ENCODE results near the gene MAPKAPK2.

Gene MAPKAPK2

DNA sequence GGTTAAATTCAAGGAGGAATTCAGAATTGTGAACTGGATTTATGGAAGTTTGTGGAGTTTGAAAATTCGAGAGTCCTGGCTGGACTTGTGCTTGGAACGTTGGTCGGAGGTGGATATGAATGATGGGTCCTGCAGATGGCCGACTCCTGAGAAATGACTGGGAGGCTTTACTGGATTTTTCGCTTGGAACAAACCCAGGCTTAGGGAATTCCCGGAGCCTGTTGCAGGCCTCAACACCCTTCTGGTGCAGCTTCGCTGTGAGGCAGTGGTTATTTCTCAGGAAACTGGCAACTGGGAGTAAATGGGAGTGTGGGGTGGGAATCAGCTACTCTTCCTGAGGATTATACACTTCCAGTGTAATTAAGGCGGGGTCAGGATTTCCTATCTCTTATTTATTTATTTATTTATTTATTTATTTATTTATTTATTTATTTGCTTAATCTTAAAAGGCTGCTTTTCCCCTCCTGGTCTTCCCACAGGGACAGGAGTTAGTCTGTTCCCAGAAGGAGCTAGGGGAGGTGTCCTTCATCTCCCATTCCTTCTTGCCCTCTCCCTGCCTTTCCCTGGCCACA, 21.1 kb downstream of the MAPKAPK2 start:
- Histone ChIP-seq H3K9me3 (ENCODE audit: control insufficient read depth, insufficient read depth, low read depth, low read length) (no peaks in the 10 kb centered on the region), H3K27me3 (ENCODE audit: control insufficient read depth, insufficient read depth, low read length) (no peaks in the 10 kb centered on the region), H3K36me3 (ENCODE audit: control insufficient read depth, insufficient read depth, low read length) (no peaks in the 10 kb centered on the region), H3K9ac (ENCODE audit: low read length) (no peak overlapping the region), H3K4me3 (ENCODE audit: low read depth, low read length) (no peak overlapping the region), H3K4me1 (ENCODE audit: control insufficient read depth, insufficient read depth, low read length) (peaks cover 75% of the 10 kb centered on the region), H3K27ac (ENCODE audit: low read depth, low read length) (no peak overlapping the region)

DNA sequence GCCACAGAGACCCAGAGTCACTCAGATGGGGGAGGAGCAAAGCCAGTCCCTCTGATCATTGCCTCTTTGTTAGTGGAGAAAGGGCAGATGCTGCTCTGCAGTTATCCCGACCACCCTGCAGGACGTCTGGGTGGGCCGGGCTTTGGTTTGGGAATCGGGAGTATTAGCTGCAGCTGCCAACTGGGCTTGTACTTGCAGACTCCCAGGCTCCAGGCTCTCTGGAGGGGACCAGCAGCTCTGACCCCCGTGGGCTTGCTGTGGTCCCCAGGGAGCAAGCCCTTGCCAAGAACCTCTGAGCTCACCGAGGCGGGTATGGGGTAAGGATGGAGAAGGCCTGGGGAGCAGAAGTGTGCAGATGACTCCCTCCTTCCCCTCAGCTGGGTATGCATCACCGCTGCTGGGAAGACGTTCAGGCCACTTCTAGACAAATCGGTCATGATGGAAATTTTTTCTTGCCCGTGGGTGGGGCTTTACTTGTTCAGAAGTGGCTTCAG, 21.6 kb downstream of the MAPKAPK2 start:
- Histone ChIP-seq H3K36me3 (ENCODE audit: control insufficient read depth, insufficient read depth, low read length) (no peaks in the 10 kb centered on the region), H3K27ac (ENCODE audit: low read depth, low read length) (no peak overlapping the region), H3K4me1 (ENCODE audit: control insufficient read depth, insufficient read depth, low read length) (peaks cover 75% of the 10 kb centered on the region), H3K9me3 (ENCODE audit: control insufficient read depth, insufficient read depth, low read depth, low read length) (no peaks in the 10 kb centered on the region), H3K4me3 (ENCODE audit: low read depth, low read length) (no peak overlapping the region), H3K9ac (ENCODE audit: low read length) (no peak overlapping the region), H3K27me3 (ENCODE audit: control insufficient read depth, insufficient read depth, low read length) (no peaks in the 10 kb centered on the region)

DNA sequence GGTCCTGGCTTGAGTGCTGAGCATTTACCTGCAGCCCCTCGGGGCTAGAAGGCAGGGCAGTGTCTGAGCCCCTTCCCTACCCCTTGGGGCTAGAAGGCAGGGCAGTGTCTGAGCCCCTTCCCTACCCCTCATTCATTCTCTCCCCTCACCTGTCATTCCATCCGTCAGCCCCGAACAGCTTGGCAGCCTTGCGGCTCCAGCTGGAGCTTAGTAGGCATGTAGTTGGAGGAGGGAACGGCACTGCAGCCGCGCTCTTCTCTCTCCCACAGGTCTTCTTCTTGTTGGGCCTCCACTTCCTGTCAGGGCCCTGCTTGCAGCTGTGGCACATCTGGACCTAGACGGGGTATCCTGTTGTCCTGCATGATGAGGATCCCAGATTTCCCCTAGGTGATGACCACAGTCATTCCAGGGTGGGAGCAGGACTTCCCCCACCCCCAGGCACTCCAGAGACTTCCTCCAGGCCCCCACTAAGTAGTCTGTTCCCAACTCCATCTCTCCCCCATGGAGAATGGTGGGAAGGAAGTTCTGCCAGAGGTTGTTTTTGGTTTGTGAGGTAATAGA, 22.2 kb downstream of the MAPKAPK2 start:
- Histone ChIP-seq H3K9me3 (ENCODE audit: control insufficient read depth, insufficient read depth, low read depth, low read length) (no peaks in the 10 kb centered on the region), H3K4me3 (ENCODE audit: low read depth, low read length) (no peak overlapping the region), H3K27me3 (ENCODE audit: control insufficient read depth, insufficient read depth, low read length) (no peaks in the 10 kb centered on the region), H3K4me1 (ENCODE audit: control insufficient read depth, insufficient read depth, low read length) (peaks cover 73% of the 10 kb centered on the region), H3K9ac (ENCODE audit: low read length) (no peak overlapping the region), H3K27ac (ENCODE audit: low read depth, low read length) (no peak overlapping the region), H3K36me3 (ENCODE audit: control insufficient read depth, insufficient read depth, low read length) (no peaks in the 10 kb centered on the region)

DNA sequence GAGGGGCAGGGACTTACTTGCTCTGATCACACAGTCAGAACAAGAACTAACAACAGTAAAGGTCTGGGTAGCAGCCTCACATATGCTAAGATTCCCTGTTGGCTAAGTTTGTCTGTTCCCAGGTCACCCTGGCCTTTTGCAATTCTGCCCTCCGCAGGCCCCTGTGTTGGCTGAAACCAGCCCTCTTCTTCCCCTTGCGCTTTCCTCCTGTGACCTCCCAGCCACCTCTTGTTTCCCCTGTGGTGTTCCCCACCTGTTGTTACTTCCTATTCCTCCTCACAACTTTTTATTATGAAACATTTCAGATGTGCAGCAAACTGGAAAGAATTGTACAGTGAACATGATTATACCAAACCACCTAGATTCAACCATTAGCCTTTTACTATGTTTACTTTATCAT, 23.4 kb downstream of the MAPKAPK2 start:
- Histone ChIP-seq H3K27ac (ENCODE audit: low read depth, low read length) (no peak overlapping the region), H3K36me3 (ENCODE audit: control insufficient read depth, insufficient read depth, low read length) (no peaks in the 10 kb centered on the region), H3K4me3 (ENCODE audit: low read depth, low read length) (no peak overlapping the region), H3K4me1 (ENCODE audit: control insufficient read depth, insufficient read depth, low read length) (peaks cover 63% of the 10 kb centered on the region), H3K27me3 (ENCODE audit: control insufficient read depth, insufficient read depth, low read length) (no peaks in the 10 kb centered on the region), H3K9ac (ENCODE audit: low read length) (no peak overlapping the region), H3K9me3 (ENCODE audit: control insufficient read depth, insufficient read depth, low read depth, low read length) (no peaks in the 10 kb centered on the region)

DNA sequence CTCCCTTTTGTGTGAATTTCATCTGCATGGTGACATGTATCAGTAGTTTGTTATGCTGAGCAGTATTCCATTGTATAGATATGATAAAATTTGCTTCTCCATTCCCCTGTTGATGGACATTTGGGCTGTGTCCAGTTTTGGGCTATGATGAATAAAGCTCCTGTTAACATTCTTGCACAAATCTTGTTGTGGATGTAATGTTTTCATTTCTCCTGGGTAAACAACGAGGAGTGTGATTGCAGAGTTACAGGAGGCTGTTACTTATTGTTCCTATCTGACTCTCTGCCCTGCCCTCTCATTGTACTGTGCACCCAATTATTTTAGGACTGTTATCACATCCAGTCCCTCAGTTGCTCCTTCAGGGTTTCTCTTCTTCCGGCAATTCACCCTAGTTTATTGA, 24.2 kb downstream of the MAPKAPK2 start:
- H3K4me3 ChIP-seq (ENCODE audit: low read depth, low read length) = no peak overlapping the region
- no peaks in the 10 kb centered on the region for H3K36me3 ChIP-seq (ENCODE audit: control insufficient read depth, insufficient read depth, low read length)
- no peaks in the 10 kb centered on the region for H3K27me3 ChIP-seq (ENCODE audit: control insufficient read depth, insufficient read depth, low read length)
- H3K9me3 ChIP-seq (ENCODE audit: control insufficient read depth, insufficient read depth, low read depth, low read length) = no peaks in the 10 kb centered on the region
- H3K27ac ChIP-seq (ENCODE audit: low read depth, low read length) = no peak overlapping the region
- peaks cover 66% of the 10 kb centered on the region for H3K4me1 ChIP-seq (ENCODE audit: control insufficient read depth, insufficient read depth, low read length)
- no peak overlapping the region for H3K9ac ChIP-seq (ENCODE audit: low read length)

DNA sequence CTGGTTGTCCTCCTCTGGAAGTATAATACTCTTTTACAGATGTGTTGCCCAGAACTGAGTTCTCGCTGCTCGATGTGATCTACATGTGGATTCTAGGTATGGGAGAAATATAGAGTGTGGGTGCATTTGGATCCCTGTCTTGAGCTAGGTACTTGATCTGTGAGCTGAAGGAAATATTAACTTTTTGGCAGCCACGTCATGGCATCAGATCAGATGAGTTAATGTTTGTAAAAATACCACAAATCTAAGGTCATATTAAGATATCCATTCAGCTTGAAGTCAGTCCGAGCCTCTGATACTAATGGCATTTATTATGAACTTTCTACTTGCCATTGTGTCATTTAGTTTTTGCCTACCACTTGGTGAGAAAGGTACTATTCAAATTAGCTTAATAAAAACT, 24.6 kb downstream of the MAPKAPK2 start:
- Histone ChIP-seq H3K4me3 (ENCODE audit: low read depth, low read length) (no peak overlapping the region), H3K4me1 (ENCODE audit: control insufficient read depth, insufficient read depth, low read length) (peaks cover 70% of the 10 kb centered on the region), H3K9me3 (ENCODE audit: control insufficient read depth, insufficient read depth, low read depth, low read length) (no peaks in the 10 kb centered on the region), H3K9ac (ENCODE audit: low read length) (no peak overlapping the region), H3K27ac (ENCODE audit: low read depth, low read length) (no peak overlapping the region), H3K36me3 (ENCODE audit: control insufficient read depth, insufficient read depth, low read length) (no peaks in the 10 kb centered on the region), H3K27me3 (ENCODE audit: control insufficient read depth, insufficient read depth, low read length) (no peaks in the 10 kb centered on the region)

DNA sequence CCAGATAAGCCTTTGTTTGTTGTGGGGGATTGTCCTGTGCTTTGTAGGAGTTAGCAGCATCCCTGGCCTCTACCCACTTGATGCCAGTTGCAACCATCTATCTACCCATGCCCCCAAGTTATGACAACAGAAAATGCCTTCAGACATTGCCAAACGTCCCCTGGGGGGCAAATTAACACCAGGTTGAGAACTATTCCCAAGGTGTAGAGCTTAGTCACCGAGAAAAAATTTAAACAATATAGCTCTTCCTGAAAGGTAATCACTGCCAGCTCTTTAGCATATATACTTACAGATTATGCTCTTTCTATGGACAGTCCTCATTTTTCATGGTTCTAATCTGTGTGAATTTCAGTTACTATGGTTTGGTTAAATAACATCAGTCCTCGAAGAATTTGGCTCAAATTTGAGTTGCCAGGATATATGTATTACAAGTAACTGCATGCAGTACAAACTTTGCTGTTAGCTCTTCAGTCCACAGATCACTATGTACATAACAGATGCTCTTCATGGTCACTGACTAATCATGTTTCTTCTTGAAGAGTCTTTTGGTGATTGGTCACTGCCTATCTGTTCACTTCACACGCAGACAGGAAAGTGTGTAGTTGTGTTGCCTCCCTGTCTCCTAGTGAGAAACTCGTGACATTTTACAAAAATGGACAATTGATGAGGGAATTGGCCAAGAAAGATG, 25.2 kb downstream of the MAPKAPK2 start:
- Histone ChIP-seq H3K27ac (ENCODE audit: low read depth, low read length) (no peak overlapping the region), H3K4me3 (ENCODE audit: low read depth, low read length) (no peak overlapping the region), H3K36me3 (ENCODE audit: control insufficient read depth, insufficient read depth, low read length) (no peaks in the 10 kb centered on the region), H3K9me3 (ENCODE audit: control insufficient read depth, insufficient read depth, low read depth, low read length) (no peaks in the 10 kb centered on the region), H3K9ac (ENCODE audit: low read length) (no peak overlapping the region), H3K4me1 (ENCODE audit: control insufficient read depth, insufficient read depth, low read length) (peaks cover 64% of the 10 kb centered on the region), H3K27me3 (ENCODE audit: control insufficient read depth, insufficient read depth, low read length) (no peaks in the 10 kb centered on the region)

DNA sequence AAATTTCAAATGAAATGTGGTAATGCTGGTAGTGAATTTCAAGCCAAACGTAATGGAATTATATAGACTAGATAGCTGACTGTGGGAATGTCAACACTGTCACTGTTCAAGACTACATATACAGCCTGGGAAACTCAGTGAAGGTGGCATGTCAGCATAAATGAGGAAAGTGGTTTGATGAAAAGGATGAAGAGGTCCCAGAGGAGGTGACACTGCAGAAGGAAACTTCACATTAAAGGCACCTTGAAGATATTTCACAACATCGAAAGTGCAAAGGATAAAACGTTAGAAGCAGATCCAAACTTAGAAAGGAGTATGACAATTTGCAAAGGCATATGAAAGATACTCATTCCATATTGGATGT, 25.7 kb downstream of the MAPKAPK2 start:
- Histone ChIP-seq H3K36me3 (ENCODE audit: control insufficient read depth, insufficient read depth, low read length) (no peaks in the 10 kb centered on the region), H3K4me1 (ENCODE audit: control insufficient read depth, insufficient read depth, low read length) (peaks cover 59% of the 10 kb centered on the region), H3K27me3 (ENCODE audit: control insufficient read depth, insufficient read depth, low read length) (no peaks in the 10 kb centered on the region), H3K4me3 (ENCODE audit: low read depth, low read length) (no peak overlapping the region), H3K9me3 (ENCODE audit: control insufficient read depth, insufficient read depth, low read depth, low read length) (no peaks in the 10 kb centered on the region), H3K27ac (ENCODE audit: low read depth, low read length) (no peak overlapping the region), H3K9ac (ENCODE audit: low read length) (no peak overlapping the region)

DNA sequence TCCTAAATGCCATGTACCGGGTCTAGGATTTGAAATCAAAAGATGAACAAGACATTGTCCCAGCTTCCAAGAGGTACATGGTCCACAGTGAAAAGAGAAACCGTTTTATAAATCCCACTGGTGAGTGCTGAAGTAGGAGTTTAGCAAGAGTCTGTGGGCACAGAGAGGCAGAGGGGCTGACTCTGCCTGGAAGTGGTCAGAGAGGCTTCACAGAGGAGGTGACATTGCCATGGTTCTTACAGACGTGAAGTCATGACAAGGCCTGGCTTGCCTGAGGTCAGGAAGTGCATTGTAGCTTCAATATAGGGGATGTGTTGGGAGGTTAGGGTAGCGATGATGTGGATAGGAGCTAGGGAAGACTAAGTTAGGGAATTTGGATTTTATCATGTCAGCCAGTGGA, 28.4 kb downstream of the MAPKAPK2 start:
- H3K27ac ChIP-seq (ENCODE audit: low read depth, low read length) = no peak overlapping the region
- no peaks in the 10 kb centered on the region for H3K9me3 ChIP-seq (ENCODE audit: control insufficient read depth, insufficient read depth, low read depth, low read length)
- H3K4me3 ChIP-seq (ENCODE audit: low read depth, low read length) = no peak overlapping the region
- peaks cover 36% of the 10 kb centered on the region for H3K4me1 ChIP-seq (ENCODE audit: control insufficient read depth, insufficient read depth, low read length)
- H3K36me3 ChIP-seq (ENCODE audit: control insufficient read depth, insufficient read depth, low read length) = no peaks in the 10 kb centered on the region
- H3K27me3 ChIP-seq (ENCODE audit: control insufficient read depth, insufficient read depth, low read length) = no peaks in the 10 kb centered on the region
- no peak overlapping the region for H3K9ac ChIP-seq (ENCODE audit: low read length)

DNA sequence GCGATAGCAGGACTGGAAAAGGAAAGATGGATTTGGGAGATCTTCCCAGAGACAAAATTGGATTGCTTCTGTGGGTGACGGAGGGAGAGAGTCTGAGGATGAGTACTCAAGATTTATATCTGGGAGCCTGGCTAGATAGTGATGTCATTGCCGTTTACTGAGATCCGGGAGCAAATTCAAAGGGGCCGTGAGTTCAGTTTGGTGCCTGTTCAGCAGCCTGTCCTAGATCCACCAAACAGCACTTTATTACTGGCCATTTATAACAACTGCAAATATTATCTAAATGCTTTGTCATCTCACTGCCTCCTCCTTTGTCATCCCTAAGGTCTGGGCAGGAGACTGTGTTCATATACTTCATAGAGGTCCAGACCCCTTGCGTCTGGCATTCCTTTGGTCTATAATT, 29.2 kb downstream of the MAPKAPK2 start:
- Histone ChIP-seq H3K9me3 (ENCODE audit: control insufficient read depth, insufficient read depth, low read depth, low read length) (no peaks in the 10 kb centered on the region), H3K4me3 (ENCODE audit: low read depth, low read length) (no peak overlapping the region), H3K4me1 (ENCODE audit: control insufficient read depth, insufficient read depth, low read length) (peaks cover 30% of the 10 kb centered on the region), H3K9ac (ENCODE audit: low read length) (no peak overlapping the region), H3K27me3 (ENCODE audit: control insufficient read depth, insufficient read depth, low read length) (no peaks in the 10 kb centered on the region), H3K27ac (ENCODE audit: low read depth, low read length) (no peak overlapping the region), H3K36me3 (ENCODE audit: control insufficient read depth, insufficient read depth, low read length) (no peaks in the 10 kb centered on the region)

DNA sequence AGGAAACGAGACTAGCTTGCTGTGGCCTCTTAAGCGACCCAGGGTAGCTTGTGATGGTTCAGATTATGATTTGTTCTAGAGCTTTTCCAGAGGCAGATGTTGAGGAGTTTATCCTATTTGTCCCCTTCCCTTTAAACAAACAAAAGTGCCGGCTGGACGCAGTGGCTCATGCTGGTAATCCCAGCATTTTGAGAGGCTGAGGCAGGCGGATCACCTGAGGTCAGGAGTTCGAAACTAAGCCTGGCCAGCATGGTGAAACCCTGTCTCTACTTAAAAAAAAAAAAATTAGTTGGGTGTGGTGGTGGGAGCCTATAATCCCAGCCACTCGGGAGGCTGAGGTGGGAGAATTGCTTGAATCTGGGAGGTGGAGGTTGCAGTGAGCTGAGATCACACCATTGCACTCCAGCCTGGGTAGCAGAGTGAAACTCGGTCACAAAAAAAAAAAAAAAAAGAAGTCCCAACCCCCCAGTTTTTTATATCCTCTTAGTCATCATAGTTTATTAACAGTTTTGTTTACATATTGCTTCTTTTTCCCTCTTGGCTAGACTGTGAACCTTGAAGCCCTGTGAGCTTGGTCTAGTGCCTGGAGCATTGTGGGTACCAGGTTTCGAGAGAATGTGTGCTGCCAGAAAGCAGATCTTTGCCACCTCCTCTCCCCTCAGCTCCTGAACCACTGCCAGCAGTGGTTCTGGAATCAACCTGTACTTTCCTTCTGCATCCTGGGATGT, 29.8 kb downstream of the MAPKAPK2 start:
- H3K9ac ChIP-seq (ENCODE audit: low read length) = no peak overlapping the region
- no peaks in the 10 kb centered on the region for H3K9me3 ChIP-seq (ENCODE audit: control insufficient read depth, insufficient read depth, low read depth, low read length)
- H3K4me1 ChIP-seq (ENCODE audit: control insufficient read depth, insufficient read depth, low read length) = peaks cover 24% of the 10 kb centered on the region
- no peaks in the 10 kb centered on the region for H3K36me3 ChIP-seq (ENCODE audit: control insufficient read depth, insufficient read depth, low read length)
- H3K4me3 ChIP-seq (ENCODE audit: low read depth, low read length) = no peak overlapping the region
- no peaks in the 10 kb centered on the region for H3K27me3 ChIP-seq (ENCODE audit: control insufficient read depth, insufficient read depth, low read length)
- no peak overlapping the region for H3K27ac ChIP-seq (ENCODE audit: low read depth, low read length)
